RCC 7860 (cell line): Measurements from ENCODE around the gene PRDM5.

Experiments used
- DNase-seq: peaks from one replicate; pipeline ENCODE4 v3.0.0-alpha.2; 2015; ENCODE audit warnings: low spot score
- FAIRE-seq: peaks from 2 replicates; lab custom pipeline; 2012; peaks lifted over from hg19 to GRCh38; lab: Jason Lieb, UNC

Gene PRDM5

DNA sequence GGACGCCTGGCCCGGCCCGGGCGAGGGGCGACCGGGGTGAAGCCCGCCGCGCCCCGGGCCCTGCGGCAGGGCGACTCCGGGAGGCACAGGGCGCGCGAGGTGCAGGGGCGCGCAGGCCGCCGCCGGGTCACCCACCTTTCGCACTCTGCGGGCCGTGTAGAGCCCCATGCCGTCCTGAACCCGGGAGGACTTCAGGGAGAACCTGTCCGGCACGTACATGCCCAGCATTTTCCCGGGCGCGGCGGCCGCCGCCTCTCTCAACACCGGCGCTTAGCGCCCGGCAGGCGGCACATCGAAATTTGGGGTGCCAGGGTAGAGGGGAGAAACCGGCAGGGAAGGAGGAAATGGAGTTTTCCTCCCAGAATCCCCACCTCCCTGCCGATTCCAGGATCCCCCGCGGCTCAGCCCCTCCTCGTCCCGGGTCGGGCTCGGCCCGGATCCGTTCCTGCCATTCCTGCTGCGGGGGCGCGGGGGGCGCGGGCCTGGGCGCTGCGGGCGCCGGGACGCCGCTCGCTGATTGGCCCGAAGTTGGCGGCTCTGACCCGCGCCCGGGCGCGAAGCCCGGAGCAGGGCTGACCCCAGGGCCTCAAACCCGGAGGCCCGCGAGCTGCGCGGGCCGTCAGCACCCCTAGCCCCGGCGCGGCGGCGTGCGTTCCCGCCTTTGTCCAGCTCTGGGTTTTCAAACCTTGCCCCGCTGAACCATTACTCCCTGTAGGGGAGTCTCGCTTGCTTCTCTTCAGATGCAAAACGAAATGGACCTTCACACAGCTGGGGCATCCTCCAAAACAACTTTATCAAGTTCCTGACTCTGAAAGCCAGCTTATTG lies at the start of gene PRDM5:
TSS of gene PRDM5 (minus strand) at position 346 of the 826 bp plus-strand sequence. CDS start at position 228, 118 bp downstream.
- no peak for FAIRE-seq
- no peak for DNase-seq

DNA sequence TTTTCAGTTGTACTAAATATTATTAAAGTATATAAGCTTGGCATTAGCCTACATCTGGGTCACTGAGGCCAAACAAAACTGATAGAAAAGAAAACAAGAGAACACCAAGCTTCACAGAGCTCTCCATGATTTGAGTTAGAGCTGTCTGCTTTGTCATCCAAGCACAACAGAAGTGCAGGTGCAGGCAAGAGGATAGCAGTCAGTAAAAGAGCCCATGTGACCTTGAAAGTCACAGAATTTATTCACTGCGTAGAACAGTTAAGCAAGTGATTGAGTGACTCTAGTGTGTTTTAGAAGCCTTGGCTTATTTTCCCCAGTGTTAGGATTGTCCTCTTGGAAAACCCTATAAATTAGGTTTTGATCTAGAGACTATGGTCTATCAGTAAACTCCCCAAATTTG lies 49.4 kb upstream of the PRDM5 start:
- FAIRE-seq (no peak), DNase-seq (no peak)

DNA sequence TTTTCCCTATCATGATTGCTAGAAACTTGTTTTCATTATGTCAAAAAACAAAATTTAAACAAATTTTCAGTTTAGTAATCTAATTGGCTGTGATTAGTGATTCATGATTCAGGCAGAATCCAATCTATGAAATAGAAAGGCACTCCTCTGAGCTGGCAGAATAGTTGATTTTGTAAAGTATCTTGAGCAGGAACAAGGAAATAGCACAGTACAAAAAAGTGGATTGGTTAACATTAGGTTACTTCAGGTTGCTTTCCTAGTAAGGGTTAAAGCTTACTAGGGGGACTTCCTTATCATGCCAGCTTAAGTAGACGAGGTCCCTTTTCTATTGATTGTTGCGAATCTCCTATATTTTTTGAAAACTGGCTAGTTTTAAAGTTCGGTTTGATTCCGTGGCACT lies 43.4 kb upstream of the PRDM5 start:
- DNase-seq (no peak), FAIRE-seq (no peak)

DNA sequence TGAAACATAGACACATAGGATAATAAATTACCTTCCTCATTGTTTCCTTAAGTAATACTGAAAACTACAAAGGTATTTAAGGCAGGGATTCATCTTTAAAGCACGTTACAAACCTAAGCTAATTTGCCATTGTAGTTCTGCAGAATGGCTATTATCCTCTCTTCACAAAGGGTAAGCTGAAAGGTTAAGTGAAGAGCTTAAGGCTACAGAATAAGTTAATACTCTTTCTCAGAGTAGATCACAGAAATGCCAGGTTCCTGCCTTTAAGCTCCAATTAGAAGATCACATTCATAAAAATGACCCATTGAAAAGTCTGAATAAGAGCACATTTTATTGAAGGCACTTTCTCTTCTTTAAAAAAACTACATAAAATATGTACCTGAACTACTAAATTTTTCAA lies 42.1 kb upstream of the PRDM5 start:
- DNase-seq (no peak), FAIRE-seq (no peak)

DNA sequence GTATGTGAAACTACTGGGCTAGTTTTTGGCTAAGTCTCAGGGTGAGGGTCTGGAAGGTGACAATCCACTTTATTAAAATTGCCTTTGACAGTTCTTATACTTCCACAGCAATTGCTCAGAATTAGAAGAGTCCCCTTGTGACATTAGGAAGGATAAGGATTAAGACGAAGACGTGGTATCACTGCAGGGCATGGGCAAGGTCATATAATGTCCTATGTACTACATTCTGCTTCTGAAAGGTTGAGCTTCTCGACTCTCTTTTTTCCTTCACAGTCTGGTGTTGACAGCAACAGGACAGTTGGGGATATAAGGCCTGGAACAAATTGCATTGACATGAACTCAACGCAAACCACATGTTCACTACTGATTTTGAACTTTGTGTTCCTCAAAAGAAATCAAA lies 40.9 kb upstream of the PRDM5 start:
- FAIRE-seq (no peak), DNase-seq (no peak)

DNA sequence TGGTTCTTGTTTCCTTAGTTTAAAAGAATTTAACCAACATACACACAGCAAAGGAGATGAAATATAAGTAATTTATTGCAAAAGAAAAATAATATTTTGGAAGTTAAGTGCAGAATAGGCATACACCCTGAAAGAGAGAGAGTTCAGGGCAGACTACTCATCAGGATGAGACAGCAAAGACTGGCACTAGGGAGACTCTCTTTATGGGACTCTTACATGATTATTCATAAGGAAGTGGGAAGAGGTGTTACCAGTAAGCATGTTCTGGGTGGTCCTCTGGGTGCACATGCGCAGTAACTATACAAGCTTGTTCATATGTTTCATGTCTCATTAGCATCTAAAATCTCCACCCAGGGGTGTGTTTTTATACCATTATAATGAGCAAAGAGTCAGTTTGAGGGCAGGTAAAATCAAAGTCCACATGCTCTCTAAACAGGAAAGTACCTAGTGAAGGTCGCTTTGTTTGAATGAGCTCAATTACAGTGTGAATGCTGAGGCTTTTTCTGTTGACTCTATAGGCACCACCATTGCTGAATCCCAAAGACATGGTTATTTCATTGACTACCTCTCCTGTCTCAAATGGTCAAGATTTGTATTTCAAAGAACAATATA lies 38.2 kb upstream of the PRDM5 start:
- FAIRE-seq (no peak), DNase-seq (no peak)

DNA sequence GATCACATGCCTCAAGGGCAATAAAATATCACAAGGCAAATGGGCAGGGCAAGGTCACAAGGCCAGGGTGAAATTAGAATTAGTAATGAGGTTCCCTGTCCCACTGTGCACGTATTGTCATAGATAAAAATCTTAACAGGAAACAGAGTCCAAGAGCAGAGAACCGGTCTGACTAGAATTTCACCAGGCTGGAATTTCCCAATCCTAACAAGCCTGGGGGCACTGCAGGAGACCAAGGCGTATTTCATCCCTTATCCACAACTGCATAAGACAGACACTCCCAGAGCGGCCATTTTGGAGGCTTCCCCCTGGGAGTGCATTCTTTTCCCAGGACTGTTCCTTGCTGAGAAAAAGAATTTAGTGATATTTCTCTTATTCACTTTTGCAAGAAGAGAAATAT lies 25.9 kb upstream of the PRDM5 start:
- DNase-seq (no peak), FAIRE-seq (no peak)

DNA sequence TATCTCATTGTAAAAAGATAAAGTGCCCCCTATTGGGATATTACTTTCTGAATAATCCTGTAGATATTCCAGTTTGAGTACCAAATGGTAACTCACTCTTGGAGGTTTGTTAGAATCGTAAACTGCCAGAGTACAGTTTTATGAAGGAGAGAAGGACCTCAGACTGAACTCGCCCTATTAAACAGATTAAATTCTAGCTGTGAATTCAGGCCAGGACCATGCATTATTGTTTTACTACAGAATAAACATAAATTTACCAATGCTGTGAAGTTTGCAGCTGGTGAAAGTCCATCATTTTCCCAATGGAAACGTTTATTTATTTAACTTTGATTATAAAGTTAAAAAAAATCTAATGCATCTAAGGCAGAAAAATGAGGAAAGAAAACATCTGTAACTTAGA lies 20.2 kb upstream of the PRDM5 start:
- FAIRE-seq (no peak), DNase-seq (no peak)

DNA sequence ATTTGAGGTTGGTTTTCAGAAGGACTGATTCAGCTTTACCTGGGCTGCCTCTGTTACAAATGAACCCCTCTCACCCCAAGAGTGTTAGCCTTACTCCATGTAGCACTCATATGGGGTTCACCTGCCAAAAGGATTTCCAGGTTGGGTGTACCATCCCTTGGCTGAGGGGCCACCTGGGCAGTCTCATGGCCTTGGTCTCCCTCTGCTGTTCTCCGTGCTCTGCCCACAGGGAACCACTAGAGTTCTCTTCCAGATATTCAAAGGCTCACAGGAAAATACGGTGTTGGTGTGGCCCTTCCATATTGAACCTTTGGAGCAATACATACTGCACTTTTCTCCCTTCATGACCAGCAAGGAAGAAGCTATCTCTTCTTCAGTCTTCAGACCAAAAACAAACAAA lies 18.0 kb upstream of the PRDM5 start:
- FAIRE-seq (no peak), DNase-seq (no peak)

DNA sequence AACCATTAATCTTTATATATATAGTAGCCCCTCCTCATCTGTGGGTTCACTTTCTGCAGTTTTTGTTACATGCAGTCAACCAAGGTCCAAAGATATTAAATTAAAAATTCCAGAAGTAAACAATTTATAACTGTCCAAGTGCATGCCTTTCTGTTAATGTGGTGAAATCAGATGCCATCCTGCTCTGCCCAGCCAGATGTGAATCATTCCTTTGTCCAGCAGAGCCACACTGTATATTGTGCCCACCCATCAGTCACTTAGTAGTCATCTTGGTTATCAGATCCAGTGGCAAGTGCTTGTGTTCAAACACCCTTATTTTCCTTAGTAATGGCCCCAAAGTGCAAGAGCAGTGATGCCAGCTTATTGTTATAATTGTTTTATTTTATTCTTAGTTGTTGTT lies 17.2 kb upstream of the PRDM5 start:
- FAIRE-seq (no peak), DNase-seq (no peak)

DNA sequence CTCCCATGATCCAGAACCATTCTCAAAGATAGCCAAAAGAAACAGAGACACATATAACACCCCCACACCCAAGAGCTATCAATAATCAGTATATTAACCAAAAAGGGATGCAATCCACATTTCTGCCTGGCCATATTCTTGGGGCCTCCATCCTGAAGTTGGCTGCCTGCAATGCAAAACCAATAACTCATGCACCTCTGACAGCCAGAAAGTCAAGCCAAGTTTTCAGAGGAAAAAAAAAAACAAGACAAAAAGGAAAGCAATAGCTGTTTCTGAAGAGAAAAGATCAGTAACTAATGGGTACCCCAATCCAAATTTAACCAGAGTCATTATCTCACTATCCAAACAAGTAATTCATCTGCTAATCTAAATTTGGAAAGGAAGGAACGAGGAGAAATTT lies 7.3 kb upstream of the PRDM5 start:
- FAIRE-seq (no peak), DNase-seq (no peak)

DNA sequence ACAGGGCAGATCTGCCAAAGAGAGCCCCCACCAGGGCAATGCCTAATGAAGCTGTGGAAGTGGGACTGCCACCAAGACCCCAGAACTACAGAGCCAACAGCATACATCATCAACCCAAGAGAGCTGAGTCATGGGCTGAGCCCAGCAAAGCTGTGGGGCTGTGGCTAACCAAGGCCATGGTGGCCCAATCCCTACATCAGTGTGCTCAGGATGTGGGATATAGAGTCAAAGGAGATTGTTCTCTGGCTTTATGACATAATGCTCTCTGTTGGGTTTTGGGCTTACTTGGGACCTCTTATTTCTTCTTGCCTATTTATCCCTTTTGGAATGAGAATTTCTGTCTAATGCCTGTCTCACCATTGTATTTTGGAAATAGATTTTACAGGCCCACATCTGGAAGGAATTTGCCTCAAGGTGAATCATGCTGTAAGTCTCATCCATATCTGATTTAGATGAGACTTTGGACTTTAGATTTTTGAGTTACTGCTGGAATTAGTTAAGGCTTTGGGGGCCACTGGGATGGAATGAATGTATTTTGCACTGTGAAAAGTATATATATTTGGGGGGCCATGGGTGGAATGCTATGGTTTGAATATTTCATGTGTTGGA lies 5.4 kb upstream of the PRDM5 start:
- FAIRE-seq, result no peak
- no peak for DNase-seq

DNA sequence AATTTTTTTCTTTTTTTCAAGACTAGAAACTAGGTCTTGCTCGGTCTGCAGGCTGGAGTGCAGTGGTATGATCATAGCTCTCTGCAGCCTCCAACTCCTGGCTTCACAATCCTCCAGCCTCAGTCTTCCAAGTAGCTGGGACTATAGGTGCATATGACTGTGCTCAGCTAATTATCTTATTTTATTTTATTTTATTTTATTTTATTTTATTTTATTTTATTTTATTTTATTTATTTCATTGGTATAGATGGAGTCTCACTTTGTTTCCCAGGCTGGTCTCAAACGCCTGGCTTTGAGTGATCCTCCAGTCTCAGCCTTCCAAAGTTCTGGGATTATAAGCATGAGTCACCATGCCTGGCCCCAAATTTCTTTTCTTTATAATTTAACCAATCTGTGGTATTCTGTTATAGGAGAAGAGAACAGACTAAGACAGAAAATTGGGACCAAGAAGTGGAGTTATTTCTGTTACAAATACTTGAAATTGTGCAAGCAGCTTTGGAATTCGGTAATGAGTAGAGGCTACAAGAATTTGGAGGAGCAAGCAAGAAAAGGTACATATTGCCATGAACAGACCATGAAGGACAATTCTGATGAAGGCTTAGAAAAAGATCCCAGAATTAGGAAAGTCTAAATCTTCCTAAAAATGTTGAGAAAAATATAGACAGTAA lies 4.0 kb upstream of the PRDM5 start:
- FAIRE-seq, result no peak

DNA sequence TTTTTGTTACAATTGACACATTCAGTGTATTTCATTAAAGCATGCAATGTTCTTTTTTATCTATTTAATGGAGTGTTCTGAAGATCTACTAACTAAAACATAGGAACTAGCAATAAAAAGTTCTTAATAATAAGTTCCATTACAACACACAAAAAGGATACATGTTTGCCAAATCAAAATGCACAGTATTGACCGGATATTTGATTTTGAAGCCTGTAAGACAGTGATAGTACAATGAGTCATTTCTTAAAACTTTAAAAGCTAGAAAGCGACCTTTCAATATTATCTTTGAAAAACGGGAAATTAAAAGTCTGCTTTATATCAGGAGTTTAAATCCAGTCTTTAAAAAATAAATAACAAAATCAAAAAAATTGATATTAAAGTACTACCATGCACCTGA lies 2.4 kb upstream of the PRDM5 start:
- no peak for DNase-seq
- FAIRE-seq, result no peak

More for the DNA sequence above, 4.0 kb upstream of the PRDM5 start:
- DNase-seq, result no peak

DNA sequence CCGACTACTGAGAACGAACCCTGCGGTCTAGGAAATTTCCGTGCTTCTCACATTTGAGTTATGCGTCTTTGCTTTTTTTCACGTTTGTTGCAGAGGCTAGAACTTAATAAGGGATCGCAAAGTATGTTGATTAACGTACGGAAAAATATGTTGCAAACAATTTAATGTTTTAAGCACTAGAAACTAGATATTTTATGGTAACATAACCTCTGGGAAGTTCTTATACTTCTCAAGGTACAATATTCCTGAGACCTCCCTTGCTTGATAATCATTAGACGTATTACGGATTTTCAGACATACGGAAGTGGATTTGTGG lies 639 bp upstream of the PRDM5 start:
- no peak for FAIRE-seq
- DNase-seq, result no peak

DNA sequence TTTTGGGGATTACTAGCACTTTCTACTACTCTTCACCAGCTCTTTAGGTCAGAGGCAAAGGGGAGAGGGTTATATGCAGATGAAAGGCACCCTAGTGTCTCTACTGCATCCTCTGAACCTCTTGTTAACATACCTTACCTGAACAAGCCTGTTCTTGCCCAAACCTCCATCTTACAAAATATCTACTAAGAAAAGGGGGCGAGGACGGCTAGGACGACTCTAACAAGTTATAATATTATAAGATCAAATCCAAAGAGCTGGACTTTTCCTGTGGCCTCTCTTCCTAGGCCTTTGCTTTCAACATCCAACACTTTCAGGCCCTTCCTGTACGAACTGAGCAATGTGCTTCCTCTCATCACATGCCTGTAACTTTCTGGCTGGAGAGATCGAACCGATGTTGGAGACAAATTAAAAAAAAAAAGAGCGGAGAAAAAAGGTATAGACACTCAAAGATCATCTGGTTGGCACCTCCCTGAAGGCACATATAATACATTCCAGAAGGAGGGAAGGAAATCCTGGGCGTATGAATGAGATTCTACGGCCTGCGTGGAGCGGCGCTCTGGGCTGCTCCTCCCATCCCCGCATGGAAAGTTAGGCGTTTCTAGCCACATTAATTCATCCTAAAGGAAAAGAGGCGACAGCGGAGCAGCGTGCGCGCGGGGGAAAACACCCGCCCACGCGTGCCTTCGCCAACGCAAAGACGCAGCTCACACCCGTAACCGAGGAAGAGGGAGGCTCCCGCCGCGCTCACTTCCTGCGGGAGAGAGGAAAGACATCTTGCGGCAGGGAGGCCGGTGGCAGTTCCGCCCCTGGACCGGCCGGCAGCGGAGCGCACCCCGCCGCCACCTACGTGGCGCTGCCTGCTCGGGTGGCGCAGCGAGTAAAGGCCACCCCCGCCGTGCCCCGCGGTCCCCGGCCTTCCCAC lies 808 bp downstream of the PRDM5 start:
- peak; percentile 50 for DNase-seq
- FAIRE-seq, result no peak

DNA sequence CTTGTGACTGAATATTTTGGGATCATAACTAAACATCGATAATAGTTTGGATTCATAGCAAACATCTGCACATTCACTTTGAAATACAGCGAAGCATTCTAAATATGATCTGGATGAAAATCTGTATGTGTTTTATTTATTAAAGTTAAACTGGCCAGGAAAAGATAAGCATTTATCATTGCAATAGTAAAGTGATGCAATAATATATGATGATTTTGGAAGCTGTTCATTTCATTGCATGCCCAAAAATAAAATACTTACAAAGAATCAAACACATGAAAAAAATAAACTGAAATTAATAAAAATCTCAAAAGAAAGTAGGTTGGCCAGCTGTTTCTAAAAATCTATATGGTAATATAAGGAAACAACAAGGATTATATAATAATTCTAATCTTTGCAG lies 1.9 kb downstream of the PRDM5 start:
- no peak for DNase-seq
- FAIRE-seq, result no peak

DNA sequence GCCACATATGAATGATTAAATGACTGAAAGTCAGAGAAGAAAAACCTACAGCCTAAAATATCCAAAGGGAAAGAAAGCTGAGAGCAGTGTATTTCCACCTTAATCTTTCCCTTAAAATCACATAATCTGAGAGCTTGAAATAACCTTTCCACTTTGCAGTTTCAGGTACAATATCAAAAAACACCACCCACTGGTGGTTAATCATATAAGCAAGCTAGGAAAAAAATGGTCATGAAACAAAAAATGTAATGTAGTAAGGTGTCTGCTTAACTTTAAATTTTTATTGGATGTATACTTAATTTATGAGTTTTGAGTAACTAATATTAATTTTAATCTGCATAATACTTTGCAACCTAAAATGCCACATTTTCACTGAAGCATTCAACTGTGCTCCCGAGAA lies 3.2 kb downstream of the PRDM5 start:
- DNase-seq, result no peak
- FAIRE-seq, result no peak

DNA sequence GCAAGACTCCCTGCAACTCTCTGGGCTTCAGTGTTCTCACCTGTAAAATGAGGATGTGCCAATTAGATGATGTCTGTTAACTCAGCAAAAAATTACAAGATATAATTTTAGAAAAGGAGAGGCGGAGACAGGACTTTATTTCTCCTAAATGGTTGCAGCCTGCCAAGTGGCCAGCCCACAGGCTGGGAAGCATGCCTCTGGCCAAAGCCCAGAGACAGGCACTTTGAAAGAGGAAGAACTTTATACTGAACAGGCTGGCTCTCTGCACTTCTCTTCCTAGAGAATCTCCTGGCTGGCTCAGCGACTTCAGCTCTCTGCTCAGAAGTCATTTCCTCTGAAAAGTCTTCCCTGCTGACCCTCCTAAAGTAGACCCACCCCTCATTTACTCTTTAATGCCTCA lies 3.7 kb downstream of the PRDM5 start:
- DNase-seq, result no peak
- FAIRE-seq, result no peak

DNA sequence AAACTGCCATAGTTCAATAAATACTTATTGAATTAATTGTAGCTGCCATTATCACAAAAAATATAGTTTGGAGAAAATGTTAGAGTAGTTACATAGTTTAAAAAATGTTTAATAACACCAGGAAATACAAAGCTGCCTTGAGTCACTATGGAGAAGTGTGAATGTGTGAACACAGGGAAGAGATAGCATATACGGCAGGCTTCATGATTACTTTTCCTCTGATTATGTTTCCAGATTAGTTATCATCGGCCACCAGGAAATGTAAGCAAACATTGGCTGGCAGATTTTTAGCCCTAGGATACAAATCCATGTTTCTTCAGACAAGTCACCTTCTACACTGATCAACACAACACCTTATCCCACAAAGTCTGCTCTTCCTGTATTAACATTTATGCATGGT lies 4.4 kb downstream of the PRDM5 start:
- FAIRE-seq, result no peak
- no peak for DNase-seq

DNA sequence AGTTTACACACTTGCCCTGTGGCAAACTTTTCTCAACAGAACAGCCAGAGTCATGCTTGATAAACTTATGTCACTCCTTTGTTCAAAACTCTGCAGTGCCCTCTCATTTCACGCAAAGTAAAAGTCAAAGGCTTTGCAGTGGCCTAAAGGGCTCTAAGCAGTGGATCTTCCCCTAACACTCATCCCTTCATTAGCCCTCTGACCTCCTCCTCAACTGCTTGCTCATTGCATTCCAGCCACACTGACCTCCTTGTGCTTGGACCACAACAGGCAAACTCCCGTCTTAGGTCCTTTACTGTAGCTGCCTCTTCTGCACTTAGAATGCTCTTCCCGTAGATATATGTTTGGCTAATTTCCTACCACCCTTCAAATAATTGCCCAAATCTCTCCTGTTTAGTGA lies 5.6 kb downstream of the PRDM5 start:
- FAIRE-seq (no peak), DNase-seq (no peak)
